Mesodermal cell (in vitro differentiated cells): ENCODE measurements around the gene NYAP2.

ENCODE experiments used
- H3K27ac ChIP-seq: 2 replicates; pipeline ENCODE4 v1.7.0; 2013; ENCODE audit warnings: mild to moderate bottlenecking, low read depth, low read length, moderate library complexity; ENCODE audit not compliant: severe bottlenecking
- H3K36me3 ChIP-seq: 2 replicates; pipeline ENCODE4 v1.7.1; 2013; ENCODE audit warnings: mild to moderate bottlenecking, low read length, moderate library complexity; ENCODE audit not compliant: control insufficient read depth, insufficient read depth
- H3K4me1 ChIP-seq: one replicate; pipeline ENCODE4 v1.7.1; 2013; ENCODE audit warnings: mild to moderate bottlenecking, low read length; ENCODE audit not compliant: insufficient read depth, control insufficient read depth, poor library complexity, severe bottlenecking
- H3K4me3 ChIP-seq: 2 replicates; pipeline ENCODE4 v1.7.0; 2013; ENCODE audit warnings: low read length, control low read depth, mild to moderate bottlenecking; ENCODE audit not compliant: insufficient read depth, poor library complexity, severe bottlenecking; ENCODE audit errors: extremely low read depth
- H3K9me3 ChIP-seq: 2 replicates; pipeline ENCODE4 v1.7.1; 2013; ENCODE audit warnings: mild to moderate bottlenecking, low read length, moderate library complexity; ENCODE audit not compliant: control insufficient read depth
- WGBS, 2 experiments: methylation state at CpG; one replicate each; pipeline ENCODE4 v1.1.5; 2013; ENCODE audit warnings: missing lambda C conversion rate in 2 of 2; ENCODE audit not compliant: insufficient coverage in 2 of 2; 5-methylcytosine and 5-hydroxymethylcytosine counted together

Gene NYAP2

DNA sequence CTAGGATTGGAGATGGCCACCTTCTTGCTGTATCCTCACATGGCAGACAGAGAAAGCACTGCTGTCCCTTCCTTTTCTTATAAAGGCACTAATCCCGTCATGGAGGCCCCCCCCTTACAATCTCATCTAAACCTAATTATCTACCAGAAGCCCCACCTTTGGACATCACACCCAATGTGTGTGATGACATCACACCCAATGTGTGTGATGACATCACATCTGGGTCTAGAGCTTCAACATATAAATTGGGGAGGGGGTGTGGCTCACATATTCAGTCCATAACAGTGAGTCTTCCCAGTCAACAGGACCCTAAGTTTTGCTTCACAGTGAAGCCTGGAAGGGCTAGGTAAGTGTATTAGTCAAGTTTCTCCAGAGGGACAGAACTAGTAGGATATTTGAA lies 213.1 kb downstream of the NYAP2 start:
- 83% methylated on average over 1 of the region's 1 CpG; no CpG with 5 or more reads in 1 of the 2 experiments for WGBS, 2 experiments
- H3K4me1 ChIP-seq: peaks cover 4% of the 10 kb centered on the region
- no peaks in the 10 kb centered on the region for H3K9me3 ChIP-seq
- no peak overlapping the region for H3K4me3 ChIP-seq
- no peak overlapping the region for H3K27ac ChIP-seq
- H3K36me3 ChIP-seq: no peaks in the 10 kb centered on the region

DNA sequence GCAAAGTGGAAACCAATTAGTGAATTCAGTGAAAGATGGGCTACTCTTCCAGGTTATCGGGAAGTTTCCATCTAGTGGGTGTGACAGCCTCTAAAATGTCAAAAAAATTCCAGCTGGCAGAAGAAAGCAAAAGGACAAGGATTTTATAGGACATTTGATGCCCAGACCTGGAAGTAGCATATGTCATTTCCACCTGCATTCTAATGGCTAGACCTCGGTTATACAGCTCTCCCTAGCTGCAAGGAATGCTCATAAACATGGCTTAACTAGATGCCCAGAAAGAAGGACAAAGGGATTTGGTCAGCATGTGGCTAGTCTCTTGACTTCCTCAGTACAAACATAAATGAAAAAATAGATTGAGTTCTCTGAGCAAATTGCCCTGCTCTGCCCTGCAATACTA lies 215.4 kb downstream of the NYAP2 start:
- H3K27ac ChIP-seq: no peak overlapping the region
- no peaks in the 10 kb centered on the region for H3K9me3 ChIP-seq
- no peaks in the 10 kb centered on the region for H3K36me3 ChIP-seq
- H3K4me1 ChIP-seq: peaks cover 4% of the 10 kb centered on the region
- 90 to 100% methylated on average over 2 of the region's 2 CpGs for WGBS, 2 experiments
- H3K4me3 ChIP-seq: no peak overlapping the region

DNA sequence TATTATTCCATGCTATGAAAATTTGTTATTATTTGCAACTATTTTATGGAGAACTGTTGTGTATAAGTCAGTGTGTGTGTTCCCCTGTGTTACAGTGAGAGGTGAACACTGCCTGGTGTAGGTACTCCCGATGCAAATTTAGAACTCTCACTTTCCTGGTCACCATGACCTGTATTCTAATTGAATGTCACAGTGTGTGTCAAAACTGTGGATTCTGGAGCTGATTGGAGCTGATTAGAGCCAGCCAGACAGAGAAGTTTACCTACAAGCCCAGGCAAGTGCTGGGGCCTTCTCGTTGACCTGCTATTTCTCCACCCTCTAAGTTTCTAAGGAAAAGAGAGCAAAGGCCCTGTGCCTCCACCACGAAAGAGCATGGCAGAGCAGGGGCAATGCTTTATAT lies 216.0 kb downstream of the NYAP2 start:
- Histone ChIP-seq H3K9me3 (no peaks in the 10 kb centered on the region), H3K4me1 (peaks cover 4% of the 10 kb centered on the region), H3K27ac (no peak overlapping the region), H3K36me3 (no peaks in the 10 kb centered on the region), H3K4me3 (no peak overlapping the region)
- 83 to 100% methylated on average over 1 of the region's 3 CpGs for WGBS, 2 experiments

DNA sequence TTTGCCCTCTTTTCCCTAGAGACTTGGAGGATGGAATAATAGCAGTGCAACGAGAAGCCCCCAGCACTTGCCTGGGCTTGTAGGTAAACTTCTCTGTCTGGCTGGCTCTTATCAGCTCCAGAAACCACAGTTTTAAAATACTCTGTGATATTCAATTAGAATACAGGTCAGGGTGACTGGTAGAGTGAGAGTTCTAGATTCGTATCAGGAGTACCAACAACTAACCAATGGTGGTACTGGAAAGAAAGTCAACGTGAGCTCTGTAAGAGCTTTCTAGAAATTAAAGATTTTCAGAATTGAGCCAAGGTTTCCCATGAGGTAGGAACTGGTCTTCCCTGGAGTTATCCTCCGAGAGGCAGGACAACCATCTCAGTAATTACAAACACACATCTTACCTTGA lies 216.9 kb downstream of the NYAP2 start:
- H3K4me3 ChIP-seq: no peak overlapping the region
- no peak overlapping the region for H3K27ac ChIP-seq
- H3K36me3 ChIP-seq: no peaks in the 10 kb centered on the region
- H3K4me1 ChIP-seq: peaks cover 4% of the 10 kb centered on the region
- no peaks in the 10 kb centered on the region for H3K9me3 ChIP-seq
- 80 to 82% methylated on average over 1 to 3 of the region's 4 CpGs for WGBS, 2 experiments

DNA sequence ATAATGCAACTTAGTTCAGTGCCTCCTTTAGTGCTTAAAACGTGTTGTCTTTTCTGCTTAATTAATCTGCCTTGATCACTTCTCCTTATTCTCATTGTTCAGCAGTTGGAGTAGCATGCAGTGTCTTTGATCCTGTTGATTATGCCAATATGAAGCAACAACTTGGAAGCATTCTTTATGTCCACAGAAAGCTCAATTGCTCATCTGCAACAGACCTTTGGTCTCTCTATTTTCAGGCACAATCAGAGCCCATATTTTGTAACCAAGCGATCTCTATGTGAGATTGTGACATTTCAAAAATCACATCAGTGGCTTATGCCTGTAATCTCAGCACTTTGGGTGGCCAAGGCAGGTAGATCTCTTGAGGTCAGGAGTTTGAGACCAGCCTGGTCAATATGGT lies 217.3 kb downstream of the NYAP2 start:
- Histone ChIP-seq H3K9me3 (no peaks in the 10 kb centered on the region), H3K36me3 (no peaks in the 10 kb centered on the region), H3K4me1 (peaks cover 4% of the 10 kb centered on the region), H3K27ac (no peak overlapping the region), H3K4me3 (no peak overlapping the region)
- 86% methylated on average over 1 of the region's 2 CpGs; no CpG with 5 or more reads in 1 of the 2 experiments for WGBS, 2 experiments

DNA sequence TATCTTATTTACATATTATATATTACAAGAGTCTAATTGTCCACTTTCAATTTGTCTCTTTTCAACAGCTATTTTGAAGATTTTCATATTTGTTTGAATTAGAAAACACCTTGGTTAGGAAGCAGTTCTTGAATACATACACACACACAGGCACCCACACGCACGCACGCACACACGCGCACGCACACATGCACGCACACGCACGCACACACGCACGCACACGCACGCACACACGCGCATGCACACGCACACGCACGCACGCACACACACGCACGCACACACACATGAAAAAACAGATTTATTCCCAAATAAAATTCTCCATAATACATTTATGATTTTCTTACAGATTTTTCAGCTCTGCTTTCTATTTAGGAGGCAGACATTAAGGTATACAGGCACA lies 220.7 kb downstream of the NYAP2 start:
- H3K4me3 ChIP-seq: no peak overlapping the region
- H3K27ac ChIP-seq: no peak overlapping the region
- 74% methylated on average over 12 of the region's 21 CpGs; no CpG with 5 or more reads in 1 of the 2 experiments for WGBS, 2 experiments

DNA sequence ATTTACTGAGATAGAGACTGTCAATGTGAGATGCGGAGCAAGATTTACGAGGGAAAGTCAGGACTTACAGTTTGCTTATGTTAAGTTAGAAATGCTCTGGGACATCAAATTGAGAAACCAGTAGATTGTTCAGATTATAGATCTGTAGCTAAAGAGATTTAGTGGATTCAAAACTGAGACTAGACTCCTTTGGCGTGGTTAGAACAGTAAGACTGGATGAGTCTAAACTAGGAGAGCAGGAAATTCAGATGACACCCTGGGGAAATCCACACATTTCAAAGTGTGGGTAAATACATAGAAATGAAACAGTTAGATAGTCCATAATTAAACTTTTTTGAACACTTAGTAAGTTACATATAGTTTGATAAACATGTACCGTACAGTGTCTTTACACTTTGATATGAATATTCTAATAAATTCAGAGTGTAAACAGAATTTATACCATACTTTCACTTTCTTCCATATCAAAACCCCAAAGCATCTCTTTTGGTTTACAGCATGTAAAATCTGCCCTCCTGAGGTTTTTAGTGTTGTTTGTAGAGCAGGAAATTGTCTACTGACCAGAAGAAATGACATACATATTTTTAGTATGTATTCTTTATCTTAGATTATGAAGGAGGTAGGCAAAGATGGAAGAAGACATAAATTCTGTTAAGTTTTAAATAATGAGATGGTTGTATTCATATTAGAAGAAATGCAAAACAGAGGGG lies 231.5 kb downstream of the NYAP2 start:
- Histone ChIP-seq H3K27ac (no peak overlapping the region), H3K36me3 (no peaks in the 10 kb centered on the region), H3K4me1 (no peaks in the 10 kb centered on the region), H3K9me3 (no peaks in the 10 kb centered on the region), H3K4me3 (no peak overlapping the region)
- 92 to 93% methylated on average over 3 of the region's 4 CpGs for WGBS, 2 experiments

More for the DNA sequence above, 220.7 kb downstream of the NYAP2 start:
- Histone ChIP-seq H3K4me1 (peaks cover 4% of the 10 kb centered on the region), H3K9me3 (no peaks in the 10 kb centered on the region), H3K36me3 (no peaks in the 10 kb centered on the region)

DNA sequence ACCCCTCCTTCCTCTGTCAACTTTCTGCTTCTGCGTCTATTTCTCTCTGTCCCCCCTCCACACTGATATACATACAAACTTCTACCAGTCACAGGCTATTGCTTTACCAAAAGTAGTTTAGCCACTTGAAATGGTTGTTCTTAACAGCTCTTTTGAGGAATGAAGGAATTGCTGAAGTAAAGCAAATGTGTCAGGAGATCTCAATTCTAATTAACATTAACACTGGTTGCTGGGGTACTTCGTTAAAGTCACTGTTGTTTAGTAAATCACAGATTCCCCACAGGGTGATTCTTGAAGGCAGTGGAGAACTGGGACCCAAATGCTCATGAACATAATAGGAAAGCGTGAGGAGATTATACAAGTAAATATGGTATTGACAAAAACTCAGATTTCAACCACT lies 232.8 kb downstream of the NYAP2 start:
- H3K36me3 ChIP-seq: no peaks in the 10 kb centered on the region
- no peak overlapping the region for H3K27ac ChIP-seq
- H3K9me3 ChIP-seq: no peaks in the 10 kb centered on the region
- 94% methylated on average over 2 of the region's 3 CpGs; no CpG with 5 or more reads in 1 of the 2 experiments for WGBS, 2 experiments
- no peak overlapping the region for H3K4me3 ChIP-seq
- no peaks in the 10 kb centered on the region for H3K4me1 ChIP-seq

DNA sequence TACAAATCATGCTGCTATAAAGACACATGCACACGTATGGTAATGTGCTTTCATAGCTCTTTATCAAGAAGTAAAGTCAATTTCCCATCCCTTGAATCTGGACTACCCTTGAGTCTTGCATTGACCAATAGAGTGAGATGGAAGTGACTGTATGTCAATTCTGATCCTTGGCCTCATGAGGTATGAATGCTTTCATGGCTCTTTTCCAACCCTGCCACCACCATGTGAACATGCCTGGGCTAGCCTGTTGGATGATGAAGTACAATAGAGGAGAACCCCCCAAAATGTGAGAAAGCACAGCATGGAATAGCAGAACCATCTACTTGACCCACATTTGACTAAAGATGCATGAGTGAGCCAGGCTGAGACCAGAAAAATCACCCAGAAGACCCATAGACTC lies 237.0 kb downstream of the NYAP2 start:
- Histone ChIP-seq H3K36me3 (no peaks in the 10 kb centered on the region), H3K4me1 (no peaks in the 10 kb centered on the region), H3K9me3 (no peaks in the 10 kb centered on the region), H3K27ac (no peak overlapping the region), H3K4me3 (no peak overlapping the region)
- no CpG with 5 or more reads among the region's 1 CpG for WGBS, 2 experiments

DNA sequence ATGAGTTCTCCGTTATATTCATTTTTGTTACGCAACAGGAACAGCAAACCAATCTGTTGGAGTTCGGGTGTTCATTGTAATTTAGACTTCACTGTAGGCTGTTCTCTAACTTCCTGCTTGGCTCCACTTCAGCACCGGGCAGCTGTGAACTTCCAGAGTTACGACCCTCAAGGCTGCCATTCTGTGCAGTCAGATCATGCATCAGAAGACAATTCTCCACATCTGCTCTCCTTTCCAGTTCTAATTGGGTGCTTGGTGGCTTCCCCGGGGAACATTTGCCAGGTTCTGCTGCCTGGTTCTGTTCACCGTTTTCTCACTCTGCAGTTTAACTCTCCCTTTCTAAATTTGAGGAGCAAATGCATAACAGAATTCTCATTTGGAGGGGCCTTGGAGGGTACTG lies 237.7 kb downstream of the NYAP2 start:
- Histone ChIP-seq H3K4me3 (no peak overlapping the region), H3K27ac (no peak overlapping the region), H3K36me3 (no peaks in the 10 kb centered on the region), H3K4me1 (no peaks in the 10 kb centered on the region), H3K9me3 (no peaks in the 10 kb centered on the region)
- 63 to 75% methylated on average over 3 to 5 of the region's 7 CpGs for WGBS, 2 experiments

DNA sequence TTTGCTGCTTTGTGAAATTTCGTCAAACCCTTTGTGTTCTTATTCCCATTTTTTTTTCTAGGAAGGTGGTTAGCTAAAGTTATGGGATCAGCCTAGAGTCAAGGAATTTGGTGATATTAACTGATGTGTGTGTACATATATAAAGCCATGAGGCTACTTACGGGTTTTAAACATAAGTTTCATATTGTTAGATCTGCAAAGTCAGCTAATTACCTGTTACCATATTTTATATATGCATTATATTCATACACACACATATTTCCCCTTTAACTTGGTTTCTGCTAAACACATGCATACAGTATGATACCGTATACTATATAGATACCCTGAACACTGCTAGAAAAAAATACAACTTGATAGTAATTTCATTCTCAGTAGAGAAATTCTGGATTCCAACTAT lies 241.0 kb downstream of the NYAP2 start:
- Histone ChIP-seq H3K4me1 (no peaks in the 10 kb centered on the region), H3K27ac (no peak overlapping the region)
- no CpG with 5 or more reads among the region's 3 CpGs for WGBS, 2 experiments

More for the DNA sequence above, 241.0 kb downstream of the NYAP2 start:
- Histone ChIP-seq H3K36me3 (no peaks in the 10 kb centered on the region), H3K4me3 (no peak overlapping the region), H3K9me3 (no peaks in the 10 kb centered on the region)
